ENCODE results near the gene ZNF624. TPM values are rescaled to one million over a fixed set of nuclear protein-coding genes. Genes with fewer than 3 reads are reported as not detected.

The ZNF624 gene
- total RNA-seq, 1 donor = 6.2 TPM

- peak; percentile 86 for TF ChIP-seq CTCF (IDR thresholded peaks at IDR 0.05; ENCODE audit: insufficient read depth, low read length)
- DNase-seq (ENCODE audit: low read depth) = peak; percentile 82
- peak overlapping the region; percentile 59 for H3K4me3 ChIP-seq (ENCODE audit: low read depth, low read length)
Observed at GRCh38 chr17:16584273-16584995, 69.2 kb downstream of the ZNF624 start.

- DNase-seq (ENCODE audit: low read depth) = no peak
- no peak for TF ChIP-seq CTCF (IDR thresholded peaks at IDR 0.05; ENCODE audit: insufficient read depth, low read length)
- H3K4me3 ChIP-seq (ENCODE audit: low read depth, low read length) = no peak overlapping the region
Observed at GRCh38 chr17:16583781-16584180, 69.9 kb downstream of the ZNF624 start.

- no peak for TF ChIP-seq CTCF (IDR thresholded peaks at IDR 0.05; ENCODE audit: insufficient read depth, low read length)
- DNase-seq (ENCODE audit: low read depth) = no peak
- H3K4me3 ChIP-seq (ENCODE audit: low read depth, low read length) = no peak overlapping the region
Observed at GRCh38 chr17:16573466-16573865, 80.2 kb downstream of the ZNF624 start.

Small RNA genes within 50 kb of the gene (small RNA-seq; reads per million reads assigned to genes)
- gene RNU6-405P = not detected

Other genes with a start within 250 kb of the ZNF624 start
- 5.3 and 45.3 TPM in 2 replicates for gene TRPV2, start 238.3 kb downstream of the ZNF624 start, total RNA-seq (ENCODE audit: low replicate concordance)
- 3.6 and 6.1 TPM in 2 replicates for gene LRRC75A, start 161.7 kb downstream of the ZNF624 start, total RNA-seq (ENCODE audit: low replicate concordance)
- gene ZNF287, start 84.6 kb downstream of the ZNF624 start, total RNA-seq (ENCODE audit: low replicate concordance) = 10.3 and 18.2 TPM in 2 replicates
- 13.7 and 18.7 TPM in 2 replicates for gene CCDC144A, start 36.4 kb upstream of the ZNF624 start, total RNA-seq (ENCODE audit: low replicate concordance)

Measured in fibroblast of the aortic adventitia (primary cell).